Coronary artery (tissue), 2 donors: ENCODE results near the gene TMEM273.
A peak's percentile ranks its signal among the peaks of the same experiment; 100 is the strongest.

Experiments
- DNase-seq: peaks from one replicate; pipeline ENCODE4 v3.0.0-alpha.2; 2017; ENCODE audit warnings: low spot score
- H3K27ac ChIP-seq, 2 donors: fragments of 200-600 bp; sonication (generic); one replicate each; pipeline ENCODE4 v1.5.1; 2016 to 2019
- H3K4me3 ChIP-seq: fragments of 200-600 bp; sonication (generic); 2 replicates; pipeline ENCODE4 v1.5.1; 2016; ENCODE audit warnings: mild to moderate bottlenecking, moderate library complexity
- TF ChIP-seq, protein P1 (sequence below): fragments of 200-600 bp; sonication (generic); IDR thresholded peaks from one replicate; pipeline ENCODE4 v1.5.1; 2019; ENCODE audit warnings: antibody characterized with exemption

Gene TMEM273

DNA sequence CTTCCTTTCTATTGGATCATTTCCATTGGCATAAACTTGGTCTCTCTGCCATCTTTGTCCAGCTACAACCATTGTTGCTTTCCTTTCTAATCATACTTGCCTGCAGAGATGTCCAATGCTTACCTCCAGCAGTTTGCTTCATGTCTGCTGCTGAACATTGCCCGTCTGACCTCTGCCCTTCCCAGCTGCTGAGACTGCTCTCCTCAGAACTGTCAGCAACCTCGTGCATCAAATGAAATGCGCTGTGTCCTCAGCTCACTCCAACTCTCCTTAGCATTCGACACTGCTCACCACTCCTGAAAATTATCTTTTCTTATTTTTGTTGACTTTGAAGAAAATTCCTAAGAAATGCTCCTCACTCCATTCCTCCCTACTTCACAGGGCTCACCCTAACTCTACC, 59.3 kb downstream of the TMEM273 start:
- H3K4me3 ChIP-seq = no peak overlapping the region
- no peak for DNase-seq
- TF ChIP-seq, protein P1, sequence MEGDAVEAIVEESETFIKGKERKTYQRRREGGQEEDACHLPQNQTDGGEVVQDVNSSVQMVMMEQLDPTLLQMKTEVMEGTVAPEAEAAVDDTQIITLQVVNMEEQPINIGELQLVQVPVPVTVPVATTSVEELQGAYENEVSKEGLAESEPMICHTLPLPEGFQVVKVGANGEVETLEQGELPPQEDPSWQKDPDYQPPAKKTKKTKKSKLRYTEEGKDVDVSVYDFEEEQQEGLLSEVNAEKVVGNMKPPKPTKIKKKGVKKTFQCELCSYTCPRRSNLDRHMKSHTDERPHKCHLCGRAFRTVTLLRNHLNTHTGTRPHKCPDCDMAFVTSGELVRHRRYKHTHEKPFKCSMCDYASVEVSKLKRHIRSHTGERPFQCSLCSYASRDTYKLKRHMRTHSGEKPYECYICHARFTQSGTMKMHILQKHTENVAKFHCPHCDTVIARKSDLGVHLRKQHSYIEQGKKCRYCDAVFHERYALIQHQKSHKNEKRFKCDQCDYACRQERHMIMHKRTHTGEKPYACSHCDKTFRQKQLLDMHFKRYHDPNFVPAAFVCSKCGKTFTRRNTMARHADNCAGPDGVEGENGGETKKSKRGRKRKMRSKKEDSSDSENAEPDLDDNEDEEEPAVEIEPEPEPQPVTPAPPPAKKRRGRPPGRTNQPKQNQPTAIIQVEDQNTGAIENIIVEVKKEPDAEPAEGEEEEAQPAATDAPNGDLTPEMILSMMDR = no peak
- no peak overlapping the region for H3K27ac ChIP-seq

DNA sequence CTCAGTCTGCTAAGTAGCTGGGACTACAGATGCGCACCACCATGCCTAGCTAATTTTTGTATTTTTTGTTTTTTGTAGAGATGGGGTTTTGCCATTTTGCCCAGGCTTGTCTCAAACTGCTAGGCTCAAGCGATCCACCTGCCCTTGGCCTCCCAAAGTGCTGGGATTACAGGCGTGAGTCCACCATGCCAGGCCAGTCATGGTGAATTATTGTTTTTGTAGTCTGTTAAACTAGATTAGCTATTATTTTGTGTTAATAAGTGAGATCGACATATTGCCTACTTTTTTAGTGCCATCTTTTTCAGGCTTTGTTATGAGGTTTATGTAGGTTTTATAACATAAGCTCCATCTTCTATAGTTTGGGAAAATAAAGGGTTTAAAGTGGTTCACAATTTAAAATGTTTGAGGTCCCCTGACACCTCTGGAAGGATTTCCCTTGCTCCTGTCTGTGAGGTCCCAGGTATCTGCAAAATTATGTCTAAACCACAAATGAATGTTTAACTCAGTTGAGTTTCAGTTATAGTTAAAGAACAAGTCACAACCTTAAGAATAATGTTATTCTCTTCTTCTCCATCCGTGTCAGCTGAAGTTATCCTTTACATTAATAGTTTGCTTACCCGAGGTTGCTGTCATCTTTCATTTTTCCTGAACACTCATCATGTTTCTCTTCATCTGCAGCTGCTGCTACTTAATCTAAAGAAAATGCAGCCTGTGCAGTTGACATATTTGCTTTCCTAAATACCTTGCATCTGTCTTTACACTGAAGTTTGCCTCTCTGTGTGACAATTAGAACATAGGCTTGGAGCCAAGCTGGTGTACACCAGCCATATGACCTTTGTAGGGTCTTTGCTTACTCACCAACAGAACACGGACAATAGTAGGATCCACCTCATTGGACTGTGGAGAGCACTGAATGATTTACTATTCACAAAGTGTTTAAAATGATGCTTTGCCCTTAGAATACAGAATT, 63.9 kb downstream of the TMEM273 start:
- Histone ChIP-seq H3K27ac (no peak overlapping the region), H3K4me3 (no peak overlapping the region)
- DNase-seq = no peak
- TF ChIP-seq, protein P1 = no peak

DNA sequence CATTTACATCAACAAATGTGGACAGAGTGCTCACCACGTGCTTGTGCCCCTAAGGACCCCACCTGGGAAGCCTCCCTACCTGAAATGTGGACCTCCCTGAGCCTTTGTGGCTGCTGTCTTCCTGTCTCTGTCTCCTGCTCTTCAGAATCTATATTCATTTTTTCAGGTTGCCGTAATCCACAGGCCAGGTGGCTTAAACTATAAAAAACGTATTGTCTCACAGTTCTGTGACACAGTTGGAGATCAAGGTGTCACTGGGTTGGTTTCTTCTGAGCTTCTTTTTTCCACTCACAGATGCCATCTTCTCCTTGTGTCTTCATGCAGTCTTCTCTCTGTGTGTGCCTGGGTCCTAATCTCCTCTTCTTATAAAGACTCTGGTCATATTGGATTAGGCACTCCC, 67.3 kb downstream of the TMEM273 start:
- TF ChIP-seq, protein P1 = no peak
- Histone ChIP-seq H3K27ac (no peak overlapping the region), H3K4me3 (no peak overlapping the region)
- no peak for DNase-seq

DNA sequence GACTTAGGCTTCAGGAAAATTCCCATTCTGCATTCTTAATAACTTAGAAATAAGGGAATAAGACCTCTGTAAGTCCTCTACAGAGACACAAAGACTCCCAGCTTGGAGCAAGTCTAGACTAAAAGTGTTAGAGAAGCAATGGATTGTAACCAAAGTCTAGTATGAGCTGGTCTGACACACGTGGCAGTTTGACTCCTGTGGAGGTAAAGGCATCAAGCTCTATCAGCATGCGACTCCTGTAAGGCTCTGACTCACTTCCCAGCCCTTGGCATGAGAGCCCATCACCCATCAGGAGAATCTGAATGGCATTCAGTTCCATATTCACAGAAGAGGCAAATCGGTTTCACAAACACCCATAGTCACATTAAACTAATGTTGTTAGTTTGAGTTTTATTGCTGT, 68.4 kb downstream of the TMEM273 start:
- Histone ChIP-seq H3K27ac (no peak overlapping the region), H3K4me3 (no peak overlapping the region)
- no peak for DNase-seq
- TF ChIP-seq, protein P1 = no peak

DNA sequence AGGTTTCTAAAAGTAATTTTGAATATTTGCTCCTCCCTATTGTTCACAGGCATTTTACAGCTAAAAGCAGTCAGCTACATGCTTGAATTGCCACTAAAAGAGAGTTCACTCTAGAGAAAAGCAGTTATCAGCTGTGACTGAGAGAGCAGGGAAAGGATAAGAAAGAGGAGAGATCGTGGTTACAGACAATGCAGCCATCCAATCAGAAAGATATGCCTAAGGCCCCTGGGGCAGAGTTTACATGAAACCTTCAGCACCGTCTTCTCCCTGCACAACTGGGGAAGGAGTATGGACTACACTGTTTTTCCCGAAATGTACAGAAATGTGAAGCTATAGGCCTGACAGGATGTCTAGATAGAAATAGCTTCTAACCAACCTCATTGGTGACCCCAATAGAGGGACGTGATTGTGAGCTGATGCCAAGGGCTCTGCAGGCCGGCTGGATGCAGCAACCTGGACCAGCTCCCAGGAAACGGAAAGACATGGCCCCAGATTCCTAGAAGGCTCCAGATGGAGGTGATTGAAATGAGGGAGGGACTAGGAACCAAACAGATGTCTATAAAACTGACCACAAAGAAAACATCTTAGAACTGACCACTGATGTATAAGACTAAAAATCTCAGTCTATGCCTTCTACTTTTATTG, 69.6 kb downstream of the TMEM273 start:
- Histone ChIP-seq H3K4me3 (no peak overlapping the region), H3K27ac (no peak overlapping the region)
- TF ChIP-seq, protein P1 = no peak
- peak; percentile 21 for DNase-seq

DNA sequence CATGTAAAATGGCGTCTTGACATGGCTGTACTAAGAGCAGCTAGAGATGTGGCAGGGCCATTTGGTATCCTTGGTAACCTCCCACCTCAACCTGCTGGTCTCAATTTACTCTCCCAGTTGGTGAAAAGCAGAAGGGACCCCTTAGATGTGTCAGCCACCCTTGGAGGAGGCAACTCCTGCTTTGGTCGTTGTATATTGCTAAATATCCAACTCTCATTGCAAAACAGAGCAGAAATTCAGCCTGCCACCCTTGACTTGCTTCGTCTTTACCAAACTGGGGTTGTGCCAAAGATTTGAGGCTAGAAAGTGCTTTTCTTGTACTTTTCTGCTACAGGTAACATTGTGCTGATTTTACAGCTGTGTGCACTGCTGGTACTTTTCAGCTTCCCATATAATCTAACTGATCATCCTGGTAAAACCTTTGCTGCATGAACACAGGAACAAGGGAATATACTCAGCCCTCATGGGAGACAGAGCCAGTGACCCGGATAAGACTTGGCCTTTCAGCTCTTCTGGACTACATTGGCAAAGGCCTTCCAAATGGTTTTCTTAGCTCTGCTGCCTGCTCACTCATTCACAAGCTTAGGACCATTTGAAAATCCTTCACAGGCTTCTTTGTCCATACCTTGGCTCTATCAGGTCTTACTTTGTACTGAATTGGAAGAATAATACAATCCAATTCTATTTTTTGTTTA, 70.7 kb downstream of the TMEM273 start:
- TF ChIP-seq, protein P1 = no peak
- no peak overlapping the region for H3K4me3 ChIP-seq
- peak; percentile 40 for DNase-seq
- peak overlapping the region in 1 of 2 donors; percentile 18 for H3K27ac ChIP-seq
